Loucy (cell line): Measurements from ENCODE around the gene OR10T2.

Experiments used
- H2AFZ ChIP-seq: fragments of 200-600 bp; sonication (generic); 2 replicates; pipeline ENCODE4 v1.6.0; 2016; ENCODE audit warnings: antibody characterized with exemption, mild to moderate bottlenecking, low read length, moderate library complexity
- H3F3A ChIP-seq: fragments of 200-600 bp; 2 replicates; pipeline ENCODE4 v1.6.0; 2016; ENCODE audit warnings: antibody characterized with exemption, low read depth, mild to moderate bottlenecking
- H3K27me3 ChIP-seq: fragments of 200-600 bp; sonication (generic); 2 replicates; pipeline ENCODE4 v1.6.1; 2014; ENCODE audit warnings: low read length, mild to moderate bottlenecking; ENCODE audit not compliant: insufficient read depth, poor library complexity, severe bottlenecking
- H3K36me3 ChIP-seq: fragments of 200-600 bp; sonication (generic); 2 replicates; pipeline ENCODE4 v1.6.1; 2016; ENCODE audit warnings: low read length; ENCODE audit not compliant: insufficient read depth
- H3K4me1 ChIP-seq: fragments of 200-600 bp; sonication (generic); 2 replicates; pipeline ENCODE4 v1.5.1; 2014; ENCODE audit warnings: low read length, mild to moderate bottlenecking; ENCODE audit not compliant: insufficient read depth, poor library complexity, severe bottlenecking
- H3K4me2 ChIP-seq: fragments of 200-600 bp; sonication (generic); 2 replicates; pipeline ENCODE4 v1.6.0; 2014; ENCODE audit warnings: antibody characterized with exemption, low read length, low read depth, mild to moderate bottlenecking; ENCODE audit not compliant: poor library complexity, severe bottlenecking
- H3K4me3 ChIP-seq: fragments of 200-600 bp; sonication (generic); 2 replicates; pipeline ENCODE4 v1.5.1; 2014; ENCODE audit warnings: low read length, mild to moderate bottlenecking, mixed read lengths; ENCODE audit not compliant: poor library complexity, severe bottlenecking
- H3K79me2 ChIP-seq: fragments of 200-600 bp; sonication (generic); 2 replicates; pipeline ENCODE4 v1.6.1; 2014; ENCODE audit warnings: low read length; ENCODE audit not compliant: insufficient read depth
- H3K9ac ChIP-seq: fragments of 200-600 bp; sonication (generic); 2 replicates; pipeline ENCODE4 v1.6.0; 2014; ENCODE audit warnings: mild to moderate bottlenecking, low read depth, low read length, moderate library complexity; ENCODE audit not compliant: poor library complexity, severe bottlenecking
- H3K9me2 ChIP-seq: fragments of 200-600 bp; sonication (generic); replicated peaks from 2 replicates; pipeline ENCODE4 v1.6.1; 2016; ENCODE audit warnings: low read depth, low read length, mixed read lengths
- H3K9me3 ChIP-seq: fragments of 200-600 bp; sonication (generic); 2 replicates; pipeline ENCODE4 v1.6.1; 2014; ENCODE audit warnings: mild to moderate bottlenecking, antibody characterized with exemption, low read length, low read depth; ENCODE audit not compliant: insufficient read depth
- H4K20me1 ChIP-seq: fragments of 200-600 bp; sonication (generic); 2 replicates; pipeline ENCODE4 v1.6.0; 2014; ENCODE audit warnings: antibody characterized with exemption, low read length, mild to moderate bottlenecking; ENCODE audit not compliant: insufficient read depth, poor library complexity, severe bottlenecking
- CTCF ChIP-seq: fragments of 200-600 bp; sonication (generic); conservative IDR thresholded peaks from 2 replicates; pipeline ENCODE4 v1.5.1; 2014; ENCODE audit warnings: mild to moderate bottlenecking, antibody characterized with exemption, low read length
- EZH2phosphoT487 ChIP-seq: fragments of 200-600 bp; IDR thresholded peaks from 2 replicates; pipeline ENCODE4 v1.6.1; 2018; ENCODE audit warnings: antibody characterized with exemption, mild to moderate bottlenecking, moderate library complexity, borderline replicate concordance

OR10T2 gene

GRCh38 chr1:158400871-158401270 lies 1.6 kb upstream of the OR10T2 start:
- H2AFZ ChIP-seq, result no peak overlapping the region
- no peaks in the 10 kb centered on the region for H3K79me2 ChIP-seq

GRCh38 chr1:158396646-158397045 lies 2.6 kb downstream of the OR10T2 start:
- no peak overlapping the region for H2AFZ ChIP-seq
- no peaks in the 10 kb centered on the region for H3K36me3 ChIP-seq
- H3K4me3 ChIP-seq, result no peak overlapping the region
- peaks cover 10% of the 10 kb centered on the region for H3K4me1 ChIP-seq
- H3F3A ChIP-seq, result no peaks in the 10 kb centered on the region
- no peaks in the 10 kb centered on the region for H4K20me1 ChIP-seq
- no peaks in the 10 kb centered on the region for H3K27me3 ChIP-seq
- no peaks in the 10 kb centered on the region for H3K9me2 ChIP-seq
- H3K9me3 ChIP-seq, result no peaks in the 10 kb centered on the region
- H3K4me2 ChIP-seq, result no peak overlapping the region
- TF ChIP-seq EZH2phosphoT487 (no peak), CTCF (no peak)
- H3K79me2 ChIP-seq, result no peaks in the 10 kb centered on the region
- no peak overlapping the region for H3K9ac ChIP-seq

More at GRCh38 chr1:158400871-158401270, 1.6 kb upstream of the OR10T2 start:
- H3K9me3 ChIP-seq, result no peaks in the 10 kb centered on the region
- no peak overlapping the region for H3K4me2 ChIP-seq
- H4K20me1 ChIP-seq, result no peaks in the 10 kb centered on the region
- H3K9ac ChIP-seq, result no peak overlapping the region
- no peaks in the 10 kb centered on the region for H3F3A ChIP-seq
- H3K4me3 ChIP-seq, result no peak overlapping the region
- TF ChIP-seq CTCF (peak; percentile 16; the same call in 1 of the 2 replicates), EZH2phosphoT487 (no peak)
- H3K27me3 ChIP-seq, result no peaks in the 10 kb centered on the region
- H3K36me3 ChIP-seq, result no peaks in the 10 kb centered on the region
- peaks cover 10% of the 10 kb centered on the region for H3K4me1 ChIP-seq
- no peaks in the 10 kb centered on the region for H3K9me2 ChIP-seq

- no peak overlapping the region for H3K4me2 ChIP-seq
- no peak for TF ChIP-seq CTCF
- TF ChIP-seq EZH2phosphoT487, result no peak
- no peaks in the 10 kb centered on the region for H3K9me2 ChIP-seq
- no peaks in the 10 kb centered on the region for H3K79me2 ChIP-seq
- no peak overlapping the region for H3K4me3 ChIP-seq
- H3K36me3 ChIP-seq, result no peaks in the 10 kb centered on the region
- no peaks in the 10 kb centered on the region for H4K20me1 ChIP-seq
- H3K27me3 ChIP-seq, result no peaks in the 10 kb centered on the region
- H3K9ac ChIP-seq, result no peak overlapping the region
- H2AFZ ChIP-seq, result no peak overlapping the region
- no peaks in the 10 kb centered on the region for H3F3A ChIP-seq
- H3K9me3 ChIP-seq, result no peaks in the 10 kb centered on the region
- no peaks in the 10 kb centered on the region for H3K4me1 ChIP-seq
These were observed 5.8 kb downstream of the OR10T2 start for GRCh38 chr1:158393476-158393875.
